T-helper 9 cell (primary cell): ENCODE measurements around the gene HDDC3.
"Not testable (repeated sequence)": the region's sequence is repeated elsewhere in the genome, so short reads cannot be mapped to it uniquely, and the experiment has no call there.

ENCODE experiments used
- DNase-seq: peaks from one replicate; pipeline ENCODE4 v3.0.0-alpha.2; 2020

Gene HDDC3

GRCh38 chr15:90929246-90930019 lies 2.9 kb downstream of the HDDC3 start:
- DNase-seq, result no peak

- not testable (repeated sequence) for DNase-seq
These were observed 4.2 kb downstream of the HDDC3 start for GRCh38 chr15:90928106-90928505.

- not testable (repeated sequence) for DNase-seq
These were observed 5.6 kb downstream of the HDDC3 start for GRCh38 chr15:90926766-90927165.

GRCh38 chr15:90924375-90924774 lies 8.0 kb downstream of the HDDC3 start:
- DNase-seq, result no peak

GRCh38 chr15:90922712-90923322 lies 9.5 kb downstream of the HDDC3 start:
- DNase-seq, result not testable (repeated sequence)

GRCh38 chr15:90921887-90922286 lies 10.5 kb downstream of the HDDC3 start:
- no peak for DNase-seq

- no peak for DNase-seq
These were observed 13.5 kb downstream of the HDDC3 start for GRCh38 chr15:90918835-90919234.

GRCh38 chr15:90918034-90918788 lies 14.1 kb downstream of the HDDC3 start:
- DNase-seq, result no peak

- no peak for DNase-seq
These were observed 14.8 kb downstream of the HDDC3 start for GRCh38 chr15:90917569-90917968.

GRCh38 chr15:90916461-90916860 lies 15.9 kb downstream of the HDDC3 start:
- DNase-seq, result no peak

GRCh38 chr15:90915808-90916440 lies 16.4 kb downstream of the HDDC3 start:
- DNase-seq, result no peak

- DNase-seq, result no peak
These were observed 17.0 kb downstream of the HDDC3 start for GRCh38 chr15:90915216-90915807.

GRCh38 chr15:90914305-90915080 lies 17.9 kb downstream of the HDDC3 start:
- DNase-seq, result no peak

- DNase-seq, result no peak
These were observed 18.9 kb downstream of the HDDC3 start for GRCh38 chr15:90913398-90913944.

GRCh38 chr15:90912770-90913075 lies 19.6 kb downstream of the HDDC3 start:
- DNase-seq, result no peak

- DNase-seq, result no peak
These were observed 20.2 kb downstream of the HDDC3 start for GRCh38 chr15:90911906-90912769.

GRCh38 chr15:90911302-90911623 lies 21.1 kb downstream of the HDDC3 start:
- no peak for DNase-seq

- no peak for DNase-seq
These were observed 21.7 kb downstream of the HDDC3 start for GRCh38 chr15:90910441-90911301.

GRCh38 chr15:90909976-90910375 lies 22.4 kb downstream of the HDDC3 start:
- DNase-seq, result no peak

- not testable (repeated sequence) for DNase-seq
These were observed 22.9 kb downstream of the HDDC3 start for GRCh38 chr15:90909449-90909848.
